Stromal cell of bone marrow (primary cell): ENCODE results near the gene SPOCK1.

Experiments
- DNase-seq: peaks from one replicate; pipeline ENCODE4 v3.0.0-alpha.2; 2012; ENCODE audit warnings: low read depth

Gene SPOCK1

GRCh38 chr5:137361280-137361679 lies 137.8 kb downstream of the SPOCK1 start:
- no peak for DNase-seq

GRCh38 chr5:137360607-137361006 lies 138.5 kb downstream of the SPOCK1 start:
- DNase-seq: no peak

- DNase-seq: no peak
Measured at GRCh38 chr5:137359941-137360340, 139.2 kb downstream of the SPOCK1 start.

GRCh38 chr5:137357436-137357835 lies 141.7 kb downstream of the SPOCK1 start:
- no peak for DNase-seq

- no peak for DNase-seq
Measured at GRCh38 chr5:137356127-137356526, 143.0 kb downstream of the SPOCK1 start.

GRCh38 chr5:137355708-137356107 lies 143.4 kb downstream of the SPOCK1 start:
- DNase-seq: no peak

GRCh38 chr5:137352095-137352494 lies 147.0 kb downstream of the SPOCK1 start:
- DNase-seq: no peak

- no peak for DNase-seq
Measured at GRCh38 chr5:137350791-137351190, 148.3 kb downstream of the SPOCK1 start.

GRCh38 chr5:137348759-137349158 lies 150.4 kb downstream of the SPOCK1 start:
- no peak for DNase-seq

GRCh38 chr5:137347865-137348264 lies 151.3 kb downstream of the SPOCK1 start:
- no peak for DNase-seq

GRCh38 chr5:137346281-137346680 lies 152.8 kb downstream of the SPOCK1 start:
- DNase-seq: no peak

- DNase-seq: no peak
Measured at GRCh38 chr5:137345396-137345795, 153.7 kb downstream of the SPOCK1 start.

GRCh38 chr5:137344723-137345322 lies 154.3 kb downstream of the SPOCK1 start:
- DNase-seq: peak; percentile 65

GRCh38 chr5:137344021-137344420 lies 155.1 kb downstream of the SPOCK1 start:
- no peak for DNase-seq

GRCh38 chr5:137342764-137343163 lies 156.4 kb downstream of the SPOCK1 start:
- DNase-seq: no peak

- DNase-seq: no peak
Measured at GRCh38 chr5:137341831-137342230, 157.3 kb downstream of the SPOCK1 start.

GRCh38 chr5:137340881-137341280 lies 158.2 kb downstream of the SPOCK1 start:
- DNase-seq: no peak

GRCh38 chr5:137336565-137337120 lies 162.5 kb downstream of the SPOCK1 start:
- DNase-seq: no peak

GRCh38 chr5:137336161-137336560 lies 163.0 kb downstream of the SPOCK1 start:
- DNase-seq: no peak

- DNase-seq: no peak
Measured at GRCh38 chr5:137335493-137335892, 163.6 kb downstream of the SPOCK1 start.

- DNase-seq: no peak
Measured at GRCh38 chr5:137333928-137334327, 165.2 kb downstream of the SPOCK1 start.

- no peak for DNase-seq
Measured at GRCh38 chr5:137333475-137333874, 165.7 kb downstream of the SPOCK1 start.

GRCh38 chr5:137332296-137332695 lies 166.8 kb downstream of the SPOCK1 start:
- no peak for DNase-seq

GRCh38 chr5:137329586-137330296 lies 169.4 kb downstream of the SPOCK1 start:
- DNase-seq: no peak
